GM23248 (cell line): ENCODE data around the gene CDK16. TPM values are rescaled to one million over a fixed set of nuclear protein-coding genes. Genes with fewer than 3 reads are reported as not detected.

Source experiments
- DNase-seq: peaks from one replicate; pipeline ENCODE4 v3.0.0-alpha.2; 2015
- H2AFZ ChIP-seq: fragments of 200-600 bp; sonication (generic); 2 replicates; pipeline ENCODE4 v1.6.1; 2016; ENCODE audit warnings: antibody characterized with exemption
- H3F3A ChIP-seq: fragments of 200-600 bp; sonication (generic); 2 replicates; pipeline ENCODE4 v1.6.1; 2016; ENCODE audit warnings: mild to moderate bottlenecking, antibody characterized with exemption, mixed run types; ENCODE audit not compliant: insufficient read depth
- H3K27ac ChIP-seq: fragments of 200-600 bp; sonication (generic); 2 replicates; pipeline ENCODE4 v1.5.1; 2016; ENCODE audit warnings: mild to moderate bottlenecking
- H3K27me3 ChIP-seq: fragments of 200-600 bp; sonication (generic); replicated peaks from 2 replicates; pipeline ENCODE4 v1.6.1; 2016; ENCODE audit warnings: mild to moderate bottlenecking; ENCODE audit not compliant: insufficient read depth
- H3K36me3 ChIP-seq: fragments of 200-600 bp; sonication (generic); 2 replicates; pipeline ENCODE4 v1.6.1; 2016; ENCODE audit warnings: low read depth, mild to moderate bottlenecking
- H3K4me1 ChIP-seq: fragments of 200-600 bp; sonication (generic); 2 replicates; pipeline ENCODE4 v1.6.1; 2016; ENCODE audit warnings: mild to moderate bottlenecking; ENCODE audit not compliant: insufficient read depth
- H3K4me2 ChIP-seq: fragments of 200-600 bp; sonication (generic); one replicate; pipeline ENCODE4 v1.6.1; 2016; ENCODE audit warnings: mild to moderate bottlenecking; ENCODE audit not compliant: unreplicated experiment
- H3K4me3 ChIP-seq: fragments of 200-600 bp; sonication (generic); 2 replicates; pipeline ENCODE4 v1.5.1; 2016; ENCODE audit warnings: mild to moderate bottlenecking
- H3K79me2 ChIP-seq: fragments of 200-600 bp; sonication (generic); 2 replicates; pipeline ENCODE4 v1.6.1; 2016; ENCODE audit warnings: mild to moderate bottlenecking; ENCODE audit not compliant: insufficient read depth
- H3K9ac ChIP-seq: fragments of 200-600 bp; sonication (generic); 2 replicates; pipeline ENCODE4 v1.6.1; 2016; ENCODE audit warnings: mild to moderate bottlenecking
- H3K9me2 ChIP-seq: fragments of 200-600 bp; sonication (generic); 2 replicates; pipeline ENCODE4 v1.6.1; 2016; ENCODE audit warnings: mixed run types, mild to moderate bottlenecking, moderate library complexity; ENCODE audit not compliant: insufficient read depth
- H3K9me3 ChIP-seq: fragments of 200-600 bp; sonication (generic); one replicate; pipeline ENCODE4 v1.6.1; 2017; ENCODE audit warnings: low read depth
- H4K20me1 ChIP-seq: fragments of 200-600 bp; sonication (generic); 2 replicates; pipeline ENCODE4 v1.6.0; 2016; ENCODE audit not compliant: insufficient read depth
- EZH2 ChIP-seq: fragments of 200-600 bp; sonication (generic); IDR thresholded peaks from 2 replicates; pipeline ENCODE4 v1.6.1; 2018; ENCODE audit warnings: antibody characterized with exemption, mild to moderate bottlenecking; ENCODE audit not compliant: insufficient read depth, poor library complexity, severe bottlenecking
- EZH2phosphoT487 ChIP-seq: fragments of 200-600 bp; sonication (generic); IDR thresholded peaks from 2 replicates; pipeline ENCODE4 v1.6.1; 2018; ENCODE audit warnings: antibody characterized with exemption, moderate library complexity, mild to moderate bottlenecking, low read depth; ENCODE audit not compliant: insufficient read depth
- WGBS, 2 experiments: methylation state at CpG; one replicate each; pipeline ENCODE4 v1.1.6; 2015 to 2017; ENCODE audit warnings: low lambda C conversion rate in 2 of 2, low coverage in 1 of 2; ENCODE audit errors: missing lambda C conversion rate in 2 of 2; 5-methylcytosine and 5-hydroxymethylcytosine counted together
- in situ Hi-C: fragments of 300-500 bp; cut with MboI; formaldehyde crosslinking; loops from 2 replicates; pipeline ENCODE4 v1.15.0; 2020
- polyA plus RNA-seq: library from polyadenylated mRNA; unstranded; fragments of >200 nt; fragmentation: Nextera tagmentation; extraction: Ambion mirVana; gene quantifications from 2 replicates; pipeline ENCODE4 v1.2.1, GENCODE V29; 2016
- total RNA-seq: library from RNA; depleted of rRNA; stranded (reverse); fragments of >200 nt; shearing (Covaris generic); gene quantifications from 2 replicates; pipeline ENCODE4 v1.2.3, GENCODE V29; 2014; rRNA removed

CDK16 gene
- total and polyA plus RNA-seq, 2 experiments from 2014 or later, result 97.8 to 103 TPM

DNA sequence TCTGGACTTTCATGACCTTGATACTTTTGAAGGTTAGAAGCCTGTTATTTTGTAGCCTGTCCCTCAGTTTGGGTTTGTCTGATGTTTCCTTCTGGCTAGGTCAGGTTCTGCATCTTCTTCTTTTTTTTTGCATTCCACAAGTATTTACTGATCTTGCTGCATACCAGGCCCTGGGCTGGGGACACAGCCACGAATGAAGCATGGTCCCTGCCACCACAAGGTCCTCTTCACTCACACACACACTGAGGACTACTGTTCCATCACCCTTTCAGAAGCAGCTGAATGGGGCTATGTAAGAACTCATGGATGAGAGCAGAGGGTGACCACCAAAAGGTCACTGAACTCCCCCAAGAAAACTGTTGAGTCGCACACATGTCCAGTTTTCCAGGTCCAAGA, 53.5 kb downstream of the CDK16 start:
- in situ Hi-C loops, result no loop called here
- no peak for DNase-seq
- H3K79me2 ChIP-seq, result no peaks in the 10 kb centered on the region
- H2AFZ ChIP-seq, result no peak overlapping the region
- WGBS, 2 experiments, result 79 to 86% methylated on average over 2 of the region's 2 CpGs
- no peaks in the 10 kb centered on the region for H3K9me2 ChIP-seq
- H4K20me1 ChIP-seq, result no peaks in the 10 kb centered on the region
- TF ChIP-seq EZH2phosphoT487 (no peak), EZH2 (no peak)
- H3K9me3 ChIP-seq, result no peaks in the 10 kb centered on the region
- no peak overlapping the region for H3K9ac ChIP-seq
- H3K4me1 ChIP-seq, result no peaks in the 10 kb centered on the region
- H3K27me3 ChIP-seq, result no peaks in the 10 kb centered on the region
- H3K36me3 ChIP-seq, result no peaks in the 10 kb centered on the region
- H3K4me3 ChIP-seq, result no peak overlapping the region
- no peak overlapping the region for H3K4me2 ChIP-seq
- no peaks in the 10 kb centered on the region for H3F3A ChIP-seq
- no peak overlapping the region for H3K27ac ChIP-seq

DNA sequence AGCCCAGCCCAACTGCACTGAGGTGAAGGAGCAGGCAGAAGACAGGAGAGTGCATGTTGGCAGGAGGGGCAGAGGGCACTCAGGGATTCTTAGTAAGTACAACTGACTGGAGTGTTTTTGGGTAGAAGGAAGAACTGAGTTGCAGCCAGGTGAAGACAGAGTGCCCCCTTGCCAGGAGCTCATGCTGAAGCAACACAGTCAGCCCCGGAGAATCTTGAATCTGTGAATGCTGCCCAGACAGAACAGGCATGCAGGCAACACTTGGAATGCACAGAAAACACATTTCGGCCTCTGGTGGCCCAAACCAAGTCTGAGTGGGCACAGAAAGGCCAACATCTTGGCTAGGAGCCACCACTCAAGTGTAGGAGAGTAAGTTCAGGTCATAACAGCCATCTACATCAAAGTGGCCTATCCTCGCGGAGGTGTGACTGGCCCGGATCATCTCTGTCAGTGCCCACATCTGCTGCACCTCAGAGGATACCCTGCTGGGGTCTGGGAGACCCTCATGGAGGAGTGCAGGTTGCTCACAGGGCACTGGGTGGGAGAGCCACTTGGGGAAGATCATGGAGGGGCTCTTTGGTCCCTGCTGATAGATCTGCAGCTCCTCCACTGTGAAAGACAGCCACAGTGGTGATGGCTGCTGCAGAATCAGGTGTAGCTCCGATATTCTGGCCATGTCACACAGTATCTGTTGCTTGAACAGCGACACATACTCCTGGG, 54.7 kb downstream of the CDK16 start:
- H4K20me1 ChIP-seq, result no peaks in the 10 kb centered on the region
- no peak overlapping the region for H2AFZ ChIP-seq
- no peaks in the 10 kb centered on the region for H3F3A ChIP-seq
- H3K79me2 ChIP-seq, result no peaks in the 10 kb centered on the region
- no peaks in the 10 kb centered on the region for H3K27me3 ChIP-seq
- 65 to 70% methylated on average over 4 to 7 of the region's 7 CpGs for WGBS, 2 experiments
- H3K9me3 ChIP-seq, result no peaks in the 10 kb centered on the region
- H3K4me1 ChIP-seq, result no peaks in the 10 kb centered on the region
- no peak overlapping the region for H3K9ac ChIP-seq
- in situ Hi-C loops, result no loop called here
- no peak for DNase-seq
- no peak overlapping the region for H3K4me2 ChIP-seq
- H3K36me3 ChIP-seq, result no peaks in the 10 kb centered on the region
- H3K27ac ChIP-seq, result no peak overlapping the region
- no peak for TF ChIP-seq EZH2phosphoT487
- TF ChIP-seq EZH2, result no peak
- no peaks in the 10 kb centered on the region for H3K9me2 ChIP-seq
- no peak overlapping the region for H3K4me3 ChIP-seq

DNA sequence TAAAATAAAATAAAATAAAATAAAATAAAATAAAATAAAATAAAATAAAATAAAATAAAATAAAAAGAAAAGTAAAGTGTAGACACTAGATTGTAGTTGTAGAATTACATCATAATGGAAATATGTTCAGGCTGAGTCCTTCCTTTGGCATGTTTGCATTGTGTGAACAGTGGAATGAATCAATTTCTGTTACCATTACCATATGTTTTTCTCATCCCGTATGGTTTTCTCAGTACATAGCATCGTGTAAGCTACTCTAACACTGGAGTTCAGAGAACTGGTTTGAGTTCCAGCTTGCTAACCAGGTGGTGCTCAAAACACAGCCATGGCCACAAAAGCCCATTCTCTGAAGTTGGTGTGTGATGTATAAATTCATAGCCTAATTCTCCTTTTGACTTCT, 60.2 kb downstream of the CDK16 start:
- Histone ChIP-seq H3K27ac (peak overlapping the region; percentile 38), H3K79me2 (no peaks in the 10 kb centered on the region), H3K4me2 (no peak overlapping the region), H3K9me3 (no peaks in the 10 kb centered on the region), H3K9ac (no peak overlapping the region), H3K9me2 (no peaks in the 10 kb centered on the region), H4K20me1 (no peaks in the 10 kb centered on the region), H3K27me3 (no peaks in the 10 kb centered on the region), H3K4me3 (no peak overlapping the region), H3K4me1 (peaks cover 16% of the 10 kb centered on the region), H3K36me3 (no peaks in the 10 kb centered on the region), H2AFZ (0 out of 2 replicates have a peak overlapping the region, but pooled peaks have one; percentile 20), H3F3A (no peaks in the 10 kb centered on the region)
- TF ChIP-seq EZH2phosphoT487, result no peak
- no peak for TF ChIP-seq EZH2
- DNase-seq, result peak; percentile 69
- WGBS, 2 experiments, result 0 to 10% methylated on average over 2 of the region's 2 CpGs
- in situ Hi-C loops, result no loop called here

Other genes with a start within 250 kb of the CDK16 start
- gene RGN, start 140.2 kb upstream of the CDK16 start, total RNA-seq, result 1.6 and 6.2 TPM in 2 replicates
- gene RGN, start 140.2 kb upstream of the CDK16 start, polyA plus RNA-seq, result 2.4 and 5.0 TPM in 2 replicates
- 41.7 and 45.7 TPM in 2 replicates for gene NDUFB11, start 74.0 kb upstream of the CDK16 start, total RNA-seq
- gene NDUFB11, start 74.0 kb upstream of the CDK16 start, polyA plus RNA-seq, result 123 and 125 TPM in 2 replicates
- gene RBM10, start 73.5 kb upstream of the CDK16 start, total RNA-seq, result 40.1 and 40.5 TPM in 2 replicates
- 28.4 and 30.6 TPM in 2 replicates for gene RBM10, start 73.5 kb upstream of the CDK16 start, polyA plus RNA-seq
- 264 and 266 TPM in 2 replicates for gene UBA1, start 24.9 kb upstream of the CDK16 start, total RNA-seq
- 141 and 146 TPM in 2 replicates for gene UBA1, start 24.9 kb upstream of the CDK16 start, polyA plus RNA-seq
- gene USP11, start 14.3 kb downstream of the CDK16 start, total RNA-seq, result 30.2 and 36.6 TPM in 2 replicates
- gene USP11, start 14.3 kb downstream of the CDK16 start, polyA plus RNA-seq, result 61.4 and 61.5 TPM in 2 replicates
- not detected in 2 replicates for gene ZNF157, start 151.9 kb downstream of the CDK16 start, total RNA-seq
- gene ZNF157, start 151.9 kb downstream of the CDK16 start, polyA plus RNA-seq, result not detected in 2 replicates